Prostate gland (tissue), 2 donors: Measurements from ENCODE around the gene DCD.

Experiments used
- CTCF ChIP-seq, 4 experiments: fragments of 200-600 bp in 2 of 4; fragments of 450-650 bp in 2 of 4; sonication (generic) in 2 of 4; IDR thresholded peaks; 1 replicate in 3 of 4; 2 replicates in 1 of 4; pipeline ENCODE4 v1.5.1; 2016 to 2019; ENCODE audit warnings: antibody characterized with exemption in 4 of 4, mild to moderate bottlenecking in 2 of 4, moderate library complexity in 2 of 4
- POLR2AphosphoS5 ChIP-seq: sonication (generic); formaldehyde crosslinking; IDR thresholded peaks from one replicate; pipeline ENCODE4 v1.6.1; 2017; ENCODE audit warnings: antibody characterized with exemption

DNA sequence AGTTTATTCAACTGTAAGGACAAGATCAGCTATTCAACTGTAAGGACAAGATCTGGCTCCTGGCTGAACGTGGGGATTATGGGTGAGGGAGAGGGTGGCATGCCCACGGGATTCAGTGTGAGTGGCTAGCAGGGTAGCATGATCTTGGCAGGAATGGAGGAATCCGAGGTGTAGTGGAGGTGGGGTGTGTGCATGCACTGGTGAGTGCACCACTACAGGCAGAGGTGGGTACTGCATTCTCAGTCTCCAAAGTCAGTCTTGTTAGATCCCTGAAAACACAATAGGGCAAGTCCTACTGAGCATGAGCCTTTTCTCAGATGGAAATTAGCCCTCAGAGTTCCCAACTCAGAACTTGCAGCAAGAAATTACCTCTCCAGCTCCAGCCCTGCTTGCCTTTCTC is 32.2 kb upstream of the DCD start:
- TF ChIP-seq CTCF (IDR thresholded peaks at IDR 0.05) (no peak), POLR2AphosphoS5 (no peak)
